HG02642 (cell line): ENCODE results near the gene SUGCT.
A peak's percentile ranks its signal among the peaks of the same experiment; 100 is the strongest.
"Not testable (repeated sequence)": the region's sequence is repeated elsewhere in the genome, so short reads cannot be mapped to it uniquely, and the experiment has no call there.

Experiments
- ATAC-seq: cut with Tn5 transposase; IDR thresholded peaks from one replicate; pipeline ENCODE4 v1.9.1; 2021; ENCODE audit warnings: mild to moderate bottlenecking; ENCODE audit not compliant: unreplicated experiment, poor library complexity

Gene SUGCT

DNA sequence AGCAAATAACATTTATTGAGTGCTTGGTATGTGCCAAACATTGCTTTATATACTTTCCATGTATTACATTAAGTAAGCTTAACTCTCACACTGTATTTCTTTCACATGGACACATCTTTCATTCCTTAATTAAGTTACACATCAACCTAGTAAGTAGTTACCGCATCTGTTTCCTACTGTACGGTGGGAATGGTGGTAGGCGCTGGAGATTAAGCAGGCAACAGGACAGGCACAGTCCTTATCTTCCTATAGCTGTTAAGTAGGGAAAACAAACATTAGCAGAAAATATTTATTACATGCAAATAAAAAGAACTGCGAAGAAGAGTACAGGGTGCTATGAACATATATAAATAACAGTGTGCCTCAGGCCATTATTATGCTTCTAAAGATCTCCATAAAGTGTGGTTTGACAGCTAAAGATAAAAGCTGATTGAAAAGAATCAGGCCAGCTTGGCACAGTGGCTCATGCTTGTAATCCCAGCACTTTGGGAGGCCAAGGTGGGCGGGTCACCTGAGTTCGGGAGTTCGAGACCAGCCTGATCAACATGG is 105.0 kb downstream of the SUGCT start:
- ATAC-seq: no peak

DNA sequence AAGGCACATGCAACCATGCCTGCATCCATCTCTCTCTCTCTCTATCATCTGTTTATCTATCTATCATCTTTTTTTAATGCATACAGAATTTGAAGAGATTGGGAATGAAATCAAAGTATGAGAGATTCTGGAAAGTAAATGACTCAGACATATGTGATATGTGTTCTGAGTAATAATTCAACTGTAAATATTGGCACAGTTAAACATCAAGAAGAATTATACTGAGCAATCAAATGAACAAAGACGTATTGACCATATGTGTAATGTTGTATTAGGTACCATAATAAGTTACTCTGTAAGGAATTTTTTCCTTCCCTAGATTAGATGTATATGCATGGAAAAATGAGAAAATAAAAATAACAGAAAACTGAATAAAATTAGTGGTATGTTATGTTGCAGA is 108.3 kb downstream of the SUGCT start:
- no peak for ATAC-seq

DNA sequence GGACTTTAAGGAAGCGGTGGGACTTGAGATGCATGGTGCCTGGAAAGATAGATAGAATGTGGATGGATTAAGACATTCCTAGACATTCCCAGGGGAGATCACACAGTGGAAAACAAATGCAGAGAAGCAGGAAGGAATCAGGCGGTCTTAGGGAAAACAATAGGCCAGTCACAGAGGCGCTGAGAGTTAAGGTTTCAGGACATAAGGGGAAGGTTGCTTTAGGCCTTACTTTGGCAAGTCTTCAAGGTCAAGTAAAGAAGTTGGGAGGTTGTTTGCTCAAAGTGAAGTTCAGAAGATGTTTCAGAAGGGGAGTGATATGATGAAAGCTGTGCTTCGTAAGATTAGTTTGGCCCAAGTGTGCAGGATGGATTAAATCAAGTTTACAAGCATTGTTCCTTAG is 109.4 kb downstream of the SUGCT start:
- no peak for ATAC-seq

DNA sequence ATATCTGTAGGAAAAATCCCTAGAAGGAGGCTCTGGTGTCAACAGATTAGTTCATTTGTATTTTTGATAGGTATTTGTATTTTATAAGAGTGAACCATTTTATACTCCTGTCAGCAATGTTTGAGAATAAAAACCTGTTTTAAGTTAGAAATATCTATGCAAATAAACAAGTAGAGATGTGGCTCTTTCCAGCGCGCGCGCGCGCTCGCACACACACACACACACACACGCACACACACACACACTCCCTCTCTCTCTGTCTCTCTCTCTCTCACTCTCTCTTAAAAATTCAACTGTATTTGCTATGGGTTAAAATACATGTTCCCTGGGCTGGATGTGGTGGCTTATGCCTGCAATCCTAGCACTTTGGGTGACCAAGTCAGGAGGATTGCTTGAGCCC is 113.9 kb downstream of the SUGCT start:
- no peak for ATAC-seq

DNA sequence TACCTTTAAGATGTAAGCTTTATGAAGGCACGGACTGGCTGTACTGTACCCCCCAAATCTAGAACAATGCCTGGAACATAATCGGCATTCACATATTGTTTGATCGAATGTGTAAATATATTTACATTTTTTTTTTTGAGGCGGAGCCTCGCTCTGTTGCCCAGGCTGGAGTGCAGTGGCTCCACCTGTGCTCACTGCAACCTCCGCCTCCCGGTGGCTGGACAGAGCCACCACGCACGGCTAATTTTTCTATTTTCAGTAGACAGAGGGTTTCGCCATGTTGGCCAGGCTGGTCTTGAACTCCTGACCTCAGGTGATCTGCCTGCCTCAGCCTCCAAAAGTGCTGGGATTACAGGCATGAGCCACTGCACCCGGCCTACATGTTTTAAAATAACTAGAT is 118.6 kb downstream of the SUGCT start:
- not testable (repeated sequence) for ATAC-seq

DNA sequence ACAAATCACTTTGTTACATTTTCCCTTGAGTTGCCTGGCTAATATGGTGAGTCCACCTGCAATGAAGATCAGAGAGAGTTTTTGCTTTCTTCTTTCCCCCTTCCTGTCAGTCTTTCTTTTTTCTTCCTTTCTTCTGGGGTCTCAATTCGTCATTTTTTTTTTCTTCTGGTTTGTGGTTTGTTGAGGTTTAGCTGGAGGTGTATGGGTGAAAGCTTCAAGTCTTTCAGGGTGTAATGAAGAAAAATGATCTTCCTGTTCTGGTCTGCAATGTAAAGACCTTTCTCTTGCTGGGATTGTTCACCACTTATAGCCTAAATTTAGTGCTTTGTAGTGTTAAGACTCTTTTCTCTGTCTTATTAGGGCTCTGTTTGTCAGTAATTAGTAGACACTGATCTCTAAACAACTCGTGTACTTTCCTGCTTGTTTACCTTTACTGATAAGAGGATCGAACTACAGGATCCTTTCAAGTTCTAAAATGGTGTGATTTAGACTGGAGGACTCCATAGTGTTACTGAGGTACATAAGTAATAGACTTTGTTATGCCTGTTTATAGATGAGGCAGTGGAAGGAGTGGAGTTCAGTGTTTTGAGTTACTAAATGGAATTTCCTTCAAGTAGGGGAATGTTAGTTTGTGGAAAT is 129.1 kb downstream of the SUGCT start:
- ATAC-seq: no peak

DNA sequence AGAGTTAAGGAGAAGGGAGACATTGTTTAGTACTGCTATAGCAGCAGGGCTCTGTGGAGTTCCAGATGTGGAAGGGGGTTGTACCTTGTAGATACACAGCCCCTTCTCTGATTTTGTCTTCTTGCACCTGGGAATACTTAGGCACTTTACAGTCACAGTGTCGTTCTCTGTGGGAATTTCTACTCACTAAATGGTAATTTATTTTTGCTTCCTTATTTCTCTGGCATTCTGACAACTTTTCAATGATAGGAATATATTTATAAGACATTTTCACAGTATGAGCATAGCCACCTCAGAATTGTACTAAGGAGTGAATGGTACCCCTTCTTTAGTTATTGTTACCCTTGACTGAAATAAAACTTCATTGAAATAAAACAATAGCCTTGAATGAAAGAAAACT is 132.8 kb downstream of the SUGCT start:
- ATAC-seq: no peak

DNA sequence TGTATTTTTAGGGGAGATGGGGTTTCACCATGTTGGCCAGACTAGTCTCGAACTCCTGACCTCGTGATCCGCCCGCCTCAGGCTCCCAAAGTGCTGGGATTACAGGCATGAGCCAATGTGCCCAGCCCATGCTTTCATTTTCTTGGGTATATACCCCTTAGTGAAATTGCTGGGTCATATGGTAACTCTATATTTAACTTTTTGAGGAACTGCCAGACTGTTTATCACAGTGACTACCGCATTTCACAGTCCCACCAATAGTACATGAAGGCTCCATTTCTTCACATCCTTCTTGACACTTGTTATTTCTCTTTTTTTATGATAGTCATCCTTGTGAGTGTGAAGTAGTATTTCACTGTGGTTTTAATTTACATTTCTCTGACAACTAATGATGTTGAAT is 134.0 kb downstream of the SUGCT start:
- ATAC-seq: not testable (repeated sequence)

DNA sequence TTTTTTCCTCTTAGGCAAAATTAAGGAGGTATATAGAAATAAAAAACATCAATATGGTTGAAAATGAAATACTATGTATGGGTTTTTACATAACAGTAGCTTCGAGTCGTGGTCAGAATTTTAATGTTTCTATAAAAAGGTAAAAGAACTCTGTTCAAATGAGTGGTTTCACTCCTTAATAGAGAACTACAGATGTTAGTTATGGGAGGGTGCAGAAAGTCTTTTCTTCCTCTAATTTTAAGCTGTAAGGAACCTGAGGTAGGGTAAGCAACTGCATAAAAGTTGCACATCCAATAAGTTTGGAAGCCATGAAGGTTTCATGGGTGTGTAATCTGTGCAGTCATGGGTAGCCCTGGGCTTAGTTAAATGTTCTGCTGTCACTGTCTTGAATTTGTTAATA is 141.3 kb downstream of the SUGCT start:
- no peak for ATAC-seq

DNA sequence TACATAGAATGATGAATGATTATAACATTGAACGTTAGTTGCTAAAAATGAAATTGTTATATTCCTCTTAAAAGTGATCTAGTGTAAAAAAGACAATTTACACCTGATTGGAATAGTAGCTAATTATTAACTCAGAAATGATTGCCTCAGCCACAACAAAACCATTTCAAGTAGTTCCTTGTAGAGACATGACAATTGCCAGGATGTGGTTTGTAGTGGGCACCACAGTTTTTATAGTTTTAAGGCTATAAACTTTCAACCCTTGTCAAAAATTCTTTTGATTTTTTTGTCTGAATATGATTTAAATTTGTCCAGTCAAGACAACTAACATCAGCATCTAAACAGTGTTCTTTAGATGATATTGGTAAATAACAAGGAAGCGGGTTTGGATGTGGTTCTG is 145.2 kb downstream of the SUGCT start:
- ATAC-seq: no peak

DNA sequence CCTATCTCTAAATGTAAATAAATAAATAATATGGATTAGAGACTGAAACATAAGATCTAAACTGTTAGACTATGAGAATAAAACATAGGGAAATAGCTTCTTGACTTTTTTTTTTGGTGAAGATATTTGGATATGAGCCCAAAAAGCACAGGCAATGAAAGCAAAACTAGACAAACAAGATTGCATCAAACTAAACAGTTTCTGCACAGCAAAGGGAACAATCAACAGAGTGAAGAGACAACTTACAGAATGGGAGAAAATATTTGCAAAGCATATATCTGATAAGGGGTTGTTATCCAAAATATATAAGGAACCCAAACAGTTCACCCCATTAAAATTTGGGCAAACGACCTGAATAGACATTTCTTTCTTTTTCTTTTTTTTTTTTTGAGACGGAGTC is 148.1 kb downstream of the SUGCT start:
- ATAC-seq: no peak

DNA sequence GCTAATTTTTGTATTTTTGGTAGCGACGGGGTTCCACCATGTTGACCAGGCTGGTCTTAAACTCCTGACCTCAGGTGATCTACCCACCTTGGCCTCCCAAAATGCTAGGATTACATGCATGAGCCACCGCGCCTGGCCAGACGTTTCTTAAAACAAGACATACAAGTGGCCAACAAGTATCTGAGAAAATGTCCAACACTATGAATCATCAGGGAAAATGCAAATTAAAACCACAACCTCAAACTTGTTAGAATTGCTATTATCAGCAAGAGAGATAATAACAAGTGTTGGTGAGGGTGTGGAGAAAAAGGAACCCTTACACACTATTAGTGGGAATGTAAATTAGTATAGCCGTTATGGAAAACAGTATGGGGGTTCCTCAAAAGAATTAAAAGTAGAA is 148.6 kb downstream of the SUGCT start:
- no peak for ATAC-seq

DNA sequence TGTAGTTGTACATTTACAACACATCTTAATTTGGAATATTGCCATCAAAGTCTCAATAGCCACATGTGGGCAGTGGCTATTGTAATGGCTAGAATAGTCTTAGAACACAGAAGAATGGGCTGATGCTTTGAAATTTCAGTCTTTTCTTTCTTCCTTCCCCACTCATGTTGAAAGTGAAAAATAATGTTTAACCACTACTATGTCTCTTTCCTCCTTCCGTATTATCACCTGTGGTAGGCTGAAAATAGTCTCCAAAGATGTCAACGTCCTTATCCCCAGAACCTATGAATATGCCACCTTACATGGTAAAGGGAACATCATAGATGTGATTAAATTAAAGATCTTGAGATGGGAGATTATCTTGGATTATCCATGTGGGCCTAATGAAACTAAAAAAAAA is 154.0 kb downstream of the SUGCT start:
- no peak for ATAC-seq

DNA sequence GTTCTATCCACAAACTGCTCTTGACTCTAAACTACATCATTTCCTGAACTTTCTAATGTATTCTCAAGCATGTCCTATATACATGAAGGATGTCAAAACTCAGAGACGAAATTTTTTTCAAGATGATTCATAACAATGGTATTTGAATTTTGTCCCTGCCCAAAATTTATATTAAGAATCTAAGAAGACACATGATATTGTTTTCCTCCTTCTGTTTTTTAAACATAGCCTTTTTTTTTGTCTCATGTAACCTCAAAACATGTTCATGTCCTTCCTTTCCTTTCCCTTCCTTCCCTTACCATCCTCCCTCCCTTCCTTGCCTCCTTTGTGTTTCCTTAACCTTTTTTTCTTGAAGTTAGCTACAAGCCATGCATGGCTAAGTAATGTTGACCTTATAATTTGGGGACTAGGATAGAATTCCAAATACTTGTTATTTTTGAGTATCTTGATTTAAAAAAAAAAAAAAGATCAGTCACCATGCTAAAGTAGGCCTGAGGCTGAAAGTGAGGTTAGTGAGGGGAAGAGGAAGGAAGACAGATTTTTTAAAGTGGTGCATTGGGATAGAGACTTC is 163.0 kb downstream of the SUGCT start:
- no peak for ATAC-seq

DNA sequence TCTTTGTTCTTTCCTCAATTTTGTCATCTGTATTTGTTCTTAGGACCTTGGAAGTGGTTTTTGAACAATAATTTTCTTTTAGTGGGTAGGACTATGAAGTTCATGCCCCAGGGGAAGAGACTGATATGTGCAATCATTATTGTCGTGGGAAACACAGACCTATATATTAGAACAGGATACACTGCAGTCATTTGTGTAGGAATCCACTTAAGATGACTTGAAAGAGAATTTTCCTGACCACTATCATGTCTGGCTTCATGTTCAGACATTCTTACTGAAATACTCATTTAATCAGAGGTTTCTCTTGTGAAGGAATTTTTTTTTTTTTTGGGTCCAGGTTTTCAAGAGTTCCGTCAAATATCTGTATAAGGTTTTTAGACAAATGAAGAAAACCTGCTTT is 163.6 kb downstream of the SUGCT start:
- ATAC-seq: no peak

DNA sequence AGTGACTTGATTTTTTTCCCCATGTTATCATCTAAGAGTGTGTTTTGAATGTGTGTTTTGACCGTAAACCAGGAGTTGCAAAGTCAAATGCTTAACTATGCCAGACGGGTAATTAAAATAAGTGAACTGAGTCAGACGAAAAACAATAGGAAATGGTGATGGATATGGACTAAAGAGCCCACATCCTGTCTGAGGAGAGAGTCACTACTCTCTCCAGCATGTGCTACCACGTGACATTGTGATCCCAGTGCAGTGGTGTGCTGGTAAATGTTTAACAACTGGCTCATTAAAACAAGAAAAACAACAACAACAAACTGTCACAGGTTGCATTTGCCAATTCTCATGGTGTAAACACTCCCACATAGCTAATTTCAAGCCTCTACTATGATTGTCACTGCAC is 164.3 kb downstream of the SUGCT start:
- peak; percentile 65 for ATAC-seq

DNA sequence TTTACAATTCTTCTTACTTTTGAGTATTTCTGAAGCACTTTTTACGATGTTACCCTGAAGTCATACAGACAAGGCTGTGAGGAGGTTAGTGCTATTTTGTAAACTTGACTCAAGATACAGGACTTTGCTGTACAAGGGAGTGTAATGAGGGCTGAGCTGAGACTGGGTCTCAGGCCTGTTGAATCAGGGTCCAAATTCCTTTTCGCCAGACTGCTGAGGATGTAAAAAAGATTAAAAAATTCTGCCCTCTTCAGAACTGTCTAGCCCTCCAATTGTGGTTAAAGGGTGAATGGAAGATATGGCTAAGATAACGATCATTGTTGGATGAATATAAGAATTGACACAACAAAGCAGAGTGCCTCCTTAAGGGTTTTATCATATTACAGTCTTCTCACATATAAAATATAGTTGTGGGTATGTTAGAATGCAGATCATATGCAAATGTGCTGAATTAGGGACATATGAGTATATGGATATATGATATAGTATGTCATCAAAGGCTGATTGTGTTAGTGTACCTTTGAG is 165.4 kb downstream of the SUGCT start:
- no peak for ATAC-seq

DNA sequence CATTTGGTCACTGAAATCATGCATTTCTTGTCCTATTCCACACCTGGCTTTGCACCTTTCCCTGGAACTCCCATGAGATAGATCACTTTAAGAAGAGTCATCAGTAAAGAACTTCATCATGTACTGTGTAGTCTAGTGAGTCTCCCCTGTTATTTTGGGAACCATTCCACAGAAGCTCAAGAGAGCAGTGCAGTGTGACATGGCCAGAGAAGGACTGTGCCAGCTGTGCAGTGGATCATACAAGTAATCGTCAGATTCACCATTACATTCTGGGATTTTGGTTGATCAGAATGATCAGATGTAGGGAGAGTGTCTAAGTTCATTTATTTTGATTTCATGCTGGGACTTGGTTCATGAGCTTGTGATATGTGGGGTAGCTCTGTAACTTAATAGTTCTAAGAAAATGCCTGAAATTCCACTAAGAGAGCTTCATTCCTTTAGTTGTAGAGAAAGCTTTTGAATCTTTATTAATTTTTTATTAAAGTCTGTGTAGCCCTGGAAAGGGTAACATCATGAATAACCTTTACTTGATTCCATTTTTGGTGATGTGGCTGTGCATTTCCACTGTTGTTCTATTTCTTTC is 166.8 kb downstream of the SUGCT start:
- no peak for ATAC-seq

DNA sequence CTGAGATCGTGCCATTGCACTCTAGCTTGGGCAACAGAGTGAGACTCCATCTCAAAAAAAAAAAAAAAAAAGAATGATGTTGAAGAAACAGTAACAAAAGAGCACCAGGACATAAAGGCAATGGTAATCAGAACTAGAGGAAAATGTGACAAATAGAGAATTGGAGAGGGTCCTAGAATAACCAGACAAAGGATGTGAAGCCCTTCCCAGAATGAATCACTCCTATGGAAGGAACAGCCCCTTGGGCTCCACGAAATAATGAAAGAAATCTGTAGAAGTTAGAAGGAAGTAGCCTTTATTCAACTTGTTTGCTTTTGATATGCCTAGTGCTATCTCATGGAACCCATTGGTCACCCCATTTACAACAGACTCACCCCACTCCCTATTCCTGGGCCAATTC is 169.2 kb downstream of the SUGCT start:
- no peak for ATAC-seq

DNA sequence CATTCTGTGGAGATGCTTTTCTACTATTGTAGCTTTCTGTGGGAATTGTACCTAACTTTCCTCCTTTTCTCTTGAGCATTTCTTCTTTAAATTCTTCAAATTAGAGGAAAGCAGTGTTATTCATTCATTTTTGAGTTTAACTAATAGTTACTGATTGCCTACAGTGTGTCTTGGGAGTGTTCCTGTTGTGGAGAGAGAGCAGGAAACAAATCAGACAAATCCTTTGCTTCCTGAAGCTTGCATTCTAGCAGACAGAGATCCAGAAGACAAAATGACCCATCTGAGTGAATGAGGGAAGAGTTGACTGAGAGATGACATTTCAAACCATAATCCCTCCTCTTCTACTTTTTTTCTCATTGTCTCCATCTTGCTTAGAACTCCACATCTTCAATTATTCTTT is 170.4 kb downstream of the SUGCT start:
- ATAC-seq: no peak

DNA sequence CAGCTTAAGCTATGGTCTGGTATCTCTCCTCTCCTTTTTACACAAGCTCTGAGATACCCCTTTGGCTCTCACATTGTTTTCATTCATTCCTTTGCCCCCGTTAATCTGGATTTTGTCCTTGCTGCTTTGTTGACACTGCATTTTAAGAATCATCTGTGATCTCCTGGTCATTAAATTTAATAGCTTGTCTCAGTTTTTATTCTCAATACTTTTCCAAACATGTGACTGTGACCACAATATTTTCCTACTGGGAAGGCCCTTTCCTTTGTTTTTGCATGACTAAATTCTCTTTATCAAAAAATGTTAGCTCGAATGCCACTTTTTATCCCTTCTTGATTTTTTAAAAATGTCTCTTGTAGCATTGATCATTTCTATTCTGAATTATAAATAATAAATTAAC is 171.2 kb downstream of the SUGCT start:
- no peak for ATAC-seq

DNA sequence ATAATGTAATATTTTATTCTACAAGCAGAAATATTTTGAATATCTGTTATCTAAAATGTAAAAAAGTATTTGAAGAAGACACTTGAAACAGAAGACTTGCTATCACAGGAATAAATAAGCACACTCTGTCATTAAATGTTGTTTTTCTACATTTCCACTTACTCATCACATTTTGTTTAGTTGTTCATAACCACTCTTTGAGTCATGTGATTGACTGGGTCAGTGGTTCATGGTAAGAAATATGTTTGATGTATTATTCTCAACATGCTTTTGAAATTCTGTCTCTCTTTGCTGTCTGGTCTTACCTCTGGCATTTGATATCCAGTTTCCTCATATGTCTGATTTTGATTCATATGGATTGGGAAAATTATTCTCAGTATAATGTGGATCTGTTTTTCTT is 171.8 kb downstream of the SUGCT start:
- no peak for ATAC-seq
